ENCODE measurements around the gene PDXK.
A peak's percentile ranks its signal among the peaks of the same experiment; 100 is the strongest.

PDXK gene

DNA sequence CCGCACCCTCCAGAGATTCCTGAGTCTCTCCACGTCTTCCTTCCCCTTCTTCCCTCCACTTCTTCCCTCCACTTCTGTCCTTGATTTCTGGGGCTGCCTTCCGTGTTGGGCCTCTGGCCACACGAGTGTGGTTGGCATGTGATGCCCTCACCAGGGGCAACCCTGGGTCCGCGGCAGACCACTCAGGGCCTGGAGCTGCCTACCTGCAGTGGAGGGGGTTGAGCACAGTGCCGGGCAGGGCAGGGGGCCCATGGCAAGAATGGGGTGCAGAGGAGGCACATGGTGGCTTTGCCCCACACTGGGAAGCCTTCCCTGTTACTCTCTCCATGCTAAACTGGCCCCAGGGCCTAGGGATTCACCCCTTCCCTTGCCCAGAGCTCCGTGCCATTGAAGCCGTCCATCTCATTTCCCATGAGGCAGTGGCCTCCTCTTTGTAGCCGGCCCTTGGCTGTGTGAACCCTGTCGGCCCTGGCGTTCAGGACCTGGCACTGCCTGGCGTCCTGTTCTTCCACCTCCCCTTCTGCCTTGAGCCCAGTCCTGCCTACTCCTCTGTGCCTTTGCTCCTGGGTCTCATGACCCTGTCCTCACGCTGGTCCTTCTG lies 83.9 kb downstream of the PDXK start:
- no peak for DNase-seq (ENCODE audit: low read depth in 1 of 2, low spot score in 1 of 2)

DNA sequence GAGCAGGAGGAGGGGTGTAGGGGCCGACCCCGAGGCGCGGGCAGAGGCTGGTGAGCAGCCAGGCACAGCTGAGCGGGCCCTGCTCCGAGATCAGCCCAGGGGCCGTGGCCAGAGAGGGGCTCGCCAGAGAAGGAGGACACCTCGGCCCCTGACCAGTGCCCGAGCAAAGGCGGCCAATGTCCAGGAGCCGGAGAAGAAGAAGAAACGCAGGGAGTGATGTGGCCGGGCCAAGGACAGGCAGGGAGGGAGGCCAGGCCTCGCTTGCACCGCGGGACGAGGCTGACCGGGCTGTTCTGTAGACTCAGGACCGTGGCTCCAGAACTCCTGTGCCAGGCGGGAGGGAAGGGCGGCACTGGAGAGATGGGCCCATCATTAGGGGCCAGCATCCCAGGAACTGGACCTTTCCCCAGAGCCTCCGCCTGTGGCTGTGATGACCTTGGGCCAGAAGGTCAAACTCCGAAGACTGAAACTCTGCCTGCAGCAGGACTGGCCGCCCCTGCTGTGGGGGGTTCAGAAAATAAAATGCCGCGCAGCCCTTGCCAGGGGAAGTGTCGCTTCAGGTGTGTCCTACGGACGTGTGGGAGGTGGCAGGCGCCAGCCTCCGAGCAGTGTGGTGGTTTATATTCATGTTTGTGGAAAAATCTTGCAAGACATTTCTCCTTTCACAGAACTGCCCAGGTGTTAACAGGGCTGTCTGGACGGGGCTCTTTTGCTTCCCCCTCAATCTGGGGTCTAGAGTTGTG lies 84.8 kb downstream of the PDXK start:
- DNase-seq (ENCODE audit: low read depth in 1 of 2, low spot score in 1 of 2) = no peak

DNA sequence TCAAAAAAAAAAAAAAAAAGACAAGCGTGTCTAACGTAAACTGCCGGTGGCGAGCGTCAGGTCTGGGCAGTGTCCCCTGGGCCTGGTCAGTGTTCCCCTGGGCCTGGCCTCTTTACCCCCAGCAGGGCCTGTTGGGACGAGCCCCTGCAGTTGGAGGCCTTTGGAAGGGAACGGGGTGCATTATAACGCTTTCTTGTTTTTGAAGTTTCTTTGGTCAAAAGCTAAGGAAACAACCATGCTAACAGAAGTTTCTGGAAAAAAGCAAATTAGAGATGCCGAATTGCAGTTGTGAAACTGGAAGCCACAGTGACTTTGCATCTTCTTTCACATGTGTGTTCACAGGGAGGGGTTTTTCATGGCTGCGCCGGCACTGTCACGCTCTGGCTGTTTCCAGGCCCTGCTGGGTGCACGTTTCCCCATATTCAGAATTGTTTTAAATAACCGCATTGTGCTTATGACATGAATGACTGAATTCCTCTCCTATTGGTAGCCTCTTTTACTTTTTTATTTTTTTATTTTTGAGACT lies 86.4 kb downstream of the PDXK start:
- DNase-seq (ENCODE audit: low read depth in 1 of 2, low spot score in 1 of 2) = no peak

DNA sequence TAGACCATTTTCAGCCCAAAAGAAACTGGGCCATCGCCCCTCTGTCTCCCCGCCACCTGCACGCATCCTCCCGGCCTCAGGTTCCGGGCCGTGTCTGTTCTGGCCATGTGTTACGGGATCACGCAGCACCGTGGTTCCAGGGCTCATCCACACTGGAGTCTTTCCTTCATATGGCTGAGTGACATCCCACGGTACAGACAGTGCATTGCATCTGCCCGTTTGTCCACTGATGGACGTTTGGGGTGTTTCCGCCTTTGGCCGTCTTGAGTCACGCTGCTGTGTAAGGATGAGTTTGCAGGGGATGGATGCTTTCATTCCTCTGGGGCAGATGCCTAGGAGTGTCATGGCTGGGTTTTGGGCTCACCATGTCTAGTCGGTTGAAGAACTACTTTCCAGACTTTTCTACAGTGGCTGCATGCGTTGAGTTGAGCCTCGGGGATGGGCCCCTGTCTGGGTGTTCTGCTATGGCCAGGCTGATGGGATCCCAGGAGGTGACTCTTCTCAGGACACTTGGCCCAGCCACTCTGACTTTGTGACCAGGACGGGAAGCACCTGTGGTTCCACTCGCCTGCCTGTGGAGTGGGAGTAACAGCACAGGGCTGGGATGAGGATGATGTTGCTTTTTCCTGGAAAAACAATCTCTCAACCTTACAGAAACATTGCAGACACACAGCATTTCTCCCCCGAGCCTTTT lies 87.2 kb downstream of the PDXK start:
- no peak for DNase-seq (ENCODE audit: low read depth in 1 of 2, low spot score in 1 of 2)

DNA sequence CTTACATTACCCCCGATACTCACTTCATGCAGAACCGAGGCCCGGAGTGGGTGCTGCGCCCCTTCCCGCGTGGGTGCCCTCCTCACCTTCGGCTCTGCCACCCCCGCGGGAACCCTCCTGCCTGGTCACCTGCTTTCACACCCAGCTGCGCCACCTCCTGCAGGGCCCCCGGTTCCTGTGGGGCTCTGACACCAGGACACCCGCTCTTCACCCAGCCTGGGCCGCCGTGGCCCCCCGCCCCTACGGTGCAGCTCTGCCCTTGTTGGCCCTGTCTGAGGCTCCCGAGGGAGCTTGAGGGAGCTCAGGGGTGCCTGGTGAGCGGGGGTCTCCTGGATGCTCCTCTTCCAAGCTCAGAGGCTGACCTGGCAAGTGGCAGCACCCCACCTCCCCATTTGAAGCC lies 89.4 kb downstream of the PDXK start:
- DNase-seq (ENCODE audit: low read depth in 1 of 2, low spot score in 1 of 2) = no peak

DNA sequence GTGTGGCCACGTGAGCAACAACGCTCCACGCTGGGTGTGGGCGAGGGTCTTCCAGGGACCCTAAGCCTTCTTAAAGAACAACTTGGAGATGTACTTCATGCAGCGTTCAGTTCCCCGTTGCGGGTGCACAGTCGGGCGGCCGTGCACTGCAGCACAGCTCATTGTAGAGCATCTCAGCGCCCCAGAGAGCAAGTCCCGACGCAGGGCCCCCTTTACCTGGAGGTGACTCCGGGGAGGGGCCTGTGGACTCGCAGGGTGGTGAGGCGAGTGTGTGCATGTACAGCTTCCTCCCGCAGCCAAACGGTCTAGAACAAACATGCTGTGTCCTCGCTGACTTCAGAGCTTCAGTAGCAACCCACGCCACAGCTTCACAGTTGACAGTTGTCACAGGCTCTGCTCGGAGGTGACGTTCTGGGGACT lies 89.9 kb downstream of the PDXK start:
- DNase-seq (ENCODE audit: low read depth in 1 of 2, low spot score in 1 of 2) = no peak

DNA sequence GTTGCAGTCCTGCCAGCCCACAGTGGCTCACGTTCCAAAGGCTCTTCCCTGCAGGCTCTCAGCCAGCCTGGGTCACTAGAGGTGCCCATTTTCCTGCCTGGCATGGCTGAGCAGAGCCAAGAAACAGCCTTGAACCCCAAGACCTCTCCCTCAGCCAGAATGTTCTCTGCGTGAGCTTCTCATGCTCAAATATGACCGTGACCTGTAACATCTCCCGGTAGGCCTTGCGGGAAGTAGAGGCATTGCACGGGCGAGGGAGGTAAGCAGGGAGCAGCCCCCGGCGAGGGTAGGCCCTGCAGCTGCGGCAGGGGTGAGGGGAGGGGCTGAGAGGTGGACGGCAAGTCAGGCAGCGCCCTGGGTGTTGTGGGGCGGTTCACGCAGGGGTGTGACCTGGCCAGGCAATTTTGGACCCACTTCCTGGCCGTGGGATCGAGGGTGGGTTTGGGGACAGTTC lies 90.4 kb downstream of the PDXK start:
- DNase-seq (ENCODE audit: low read depth in 1 of 2, low spot score in 1 of 2) = no peak

DNA sequence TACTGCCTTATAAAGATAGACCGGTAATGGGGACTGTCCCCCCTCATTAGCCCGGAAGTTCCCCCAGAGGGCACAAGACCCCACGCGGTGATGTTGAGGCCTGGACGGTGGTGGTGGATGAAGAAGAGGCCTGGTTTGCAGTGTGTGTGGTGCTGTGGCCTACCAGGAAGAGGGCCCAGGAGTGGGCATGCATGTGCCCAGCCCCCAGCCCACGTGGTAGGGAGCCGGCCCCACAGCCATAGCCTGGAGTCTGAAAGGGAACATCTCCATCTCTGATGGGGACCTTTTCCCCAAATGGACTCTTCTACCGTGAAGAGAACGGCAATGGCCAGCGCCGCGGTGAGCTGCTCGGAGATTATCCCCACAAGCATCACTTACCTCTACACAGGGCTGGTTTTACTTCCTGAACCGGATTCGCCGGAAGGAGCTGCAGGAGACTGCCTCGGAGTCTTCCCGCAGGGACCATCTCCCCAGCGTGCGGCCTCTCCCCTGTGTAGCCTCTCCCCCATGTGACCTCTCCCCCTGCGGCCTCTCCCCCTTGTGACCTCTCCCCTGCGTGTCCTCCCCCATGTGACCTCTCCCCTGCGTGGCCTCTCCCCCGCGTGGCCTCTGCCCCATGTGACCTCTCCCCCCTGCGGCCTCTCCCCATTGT lies 91.0 kb downstream of the PDXK start:
- DNase-seq (ENCODE audit: low read depth in 1 of 2, low spot score in 1 of 2) = no peak

DNA sequence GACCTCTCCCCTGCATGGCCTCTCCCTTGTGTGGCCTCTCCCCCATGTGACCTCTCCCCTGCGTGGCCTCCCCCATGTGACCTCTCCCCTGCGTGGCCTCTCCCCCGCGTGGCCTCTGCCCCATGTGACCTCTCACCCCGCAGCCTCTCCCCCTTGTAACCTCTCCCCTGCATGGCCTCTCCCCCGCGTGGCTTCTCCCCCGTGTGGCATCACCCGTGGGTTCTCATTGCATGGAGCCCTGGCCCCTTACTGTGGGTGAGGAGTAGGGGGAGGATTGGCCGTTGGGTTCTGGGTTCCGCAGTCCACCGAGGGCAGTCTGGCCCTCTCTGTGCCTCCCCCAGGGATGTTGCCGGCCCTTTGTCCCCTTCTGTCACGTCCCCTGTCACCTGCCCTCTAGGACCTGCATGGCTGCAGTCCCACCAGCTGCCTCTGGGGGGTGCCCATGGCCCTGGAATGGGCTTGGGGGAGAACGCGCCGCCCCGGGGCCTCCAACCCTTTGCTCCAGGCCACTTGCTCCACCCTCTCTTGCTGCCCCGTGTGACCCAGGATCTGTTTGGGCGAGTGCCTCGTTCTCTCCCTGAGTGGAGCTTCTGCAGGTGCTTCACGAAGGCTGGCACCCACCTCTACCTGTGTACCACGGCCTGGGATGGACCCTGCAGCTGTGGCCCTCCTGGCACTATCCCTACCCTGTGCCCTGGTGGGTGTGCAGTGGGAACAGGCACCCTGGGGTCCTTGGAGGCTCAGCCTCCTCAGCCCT lies 91.8 kb downstream of the PDXK start:
- peak; percentile 79 to 90 for DNase-seq (ENCODE audit: low read depth in 1 of 2, low spot score in 1 of 2)

DNA sequence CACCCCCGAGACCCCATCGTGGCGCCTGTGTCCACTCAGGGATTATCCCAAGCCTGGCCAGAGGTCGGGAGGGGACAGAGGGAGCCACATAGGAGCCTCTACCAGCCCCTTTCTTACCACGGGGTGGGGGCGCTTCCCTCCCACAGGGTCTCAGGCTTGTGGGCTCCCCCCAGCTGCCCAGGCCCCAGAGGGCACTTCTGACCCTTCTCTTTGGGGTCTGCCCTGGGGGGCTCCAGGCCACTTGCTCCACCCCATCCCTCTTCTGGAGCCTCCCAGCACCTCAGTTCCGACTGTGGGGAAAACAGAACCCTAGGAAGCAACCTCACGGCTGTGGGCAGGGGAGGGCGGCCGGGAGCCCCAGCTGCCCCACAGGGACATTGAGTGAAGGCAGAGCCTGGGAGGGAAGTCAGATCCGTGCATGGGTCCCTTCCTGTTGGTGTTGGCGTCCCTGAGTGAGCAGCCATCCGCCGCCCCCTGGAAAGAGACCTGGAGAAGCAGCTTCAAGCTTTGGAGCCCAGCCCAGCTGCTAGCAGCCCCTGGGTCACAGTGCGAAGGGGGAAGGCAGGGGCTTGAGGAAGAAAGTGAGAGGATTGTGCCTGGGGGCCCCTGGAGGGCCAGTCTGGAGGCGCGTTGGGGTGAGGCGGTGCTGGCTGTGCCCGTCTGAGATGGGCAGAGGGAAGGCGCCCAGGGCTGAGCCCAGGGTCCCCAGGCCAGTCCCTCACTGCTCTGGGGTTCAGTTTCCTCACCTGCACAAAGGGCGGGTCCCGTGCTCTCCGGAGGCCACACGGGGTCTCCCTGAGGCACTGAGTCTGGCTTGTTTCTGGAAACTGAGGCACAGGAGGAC lies 92.6 kb downstream of the PDXK start:
- no peak for DNase-seq (ENCODE audit: low read depth in 1 of 2, low spot score in 1 of 2)
